Stimulated activated CD4-positive, alpha-beta T cell treated with anti-CD3 and anti-CD28 coated beads, Interleukin-15, amount 100 ng/mL, for 48 hours (primary cell): ENCODE results near the gene C9.
"Not testable (repeated sequence)": the region's sequence is repeated elsewhere in the genome, so short reads cannot be mapped to it uniquely, and the experiment has no call there.

Experiments
- DNase-seq, 2 donors: peaks; one replicate each; pipeline ENCODE4 v3.0.0-alpha.2; 2020; ENCODE audit warnings: low read depth in 2 of 2

The C9 gene

DNA sequence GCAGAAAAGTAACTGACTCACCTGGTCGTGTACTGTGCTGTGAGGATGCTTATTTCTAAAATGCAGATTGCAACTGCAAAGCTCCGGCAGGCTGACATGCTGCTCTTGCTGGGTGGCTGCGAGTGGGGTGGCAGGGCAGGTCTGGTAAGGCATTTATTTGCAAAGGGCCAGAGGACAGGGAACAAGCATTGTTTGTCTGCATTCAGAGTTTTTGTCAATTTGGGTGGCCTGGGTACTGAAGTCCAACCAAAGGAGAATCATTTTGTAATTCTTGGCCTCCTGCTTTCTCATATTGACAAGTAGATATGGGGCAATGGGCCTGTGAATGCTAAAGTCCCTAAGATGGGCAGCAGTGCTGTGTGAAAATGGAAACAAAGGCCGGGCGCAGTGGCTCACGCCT, at the start of gene C9:
C9 (minus strand) TSS at position 129 of the 400 bp plus-strand sequence; CDS start at position 98, 31 bp downstream.
- no peak for DNase-seq

DNA sequence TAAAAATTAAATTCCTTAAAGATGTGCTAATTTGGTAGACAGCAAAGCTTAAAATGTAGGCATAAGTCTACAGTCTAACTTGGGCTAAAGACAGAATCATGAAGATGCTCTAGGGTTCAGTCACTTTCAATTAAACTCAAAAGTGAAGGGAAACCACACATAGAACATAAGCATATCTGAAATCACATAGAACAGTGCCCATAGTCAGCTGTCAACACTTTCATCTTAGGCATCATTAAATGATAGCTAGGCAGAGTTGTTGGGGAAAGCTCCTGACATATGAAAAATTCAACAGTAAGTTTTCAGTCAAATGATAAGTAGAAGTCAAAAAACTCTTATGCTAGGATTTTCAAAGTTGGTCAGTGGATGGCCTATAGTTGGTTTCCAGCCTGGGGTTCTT, 49.5 kb upstream of the C9 start:
- DNase-seq, result no peak

DNA sequence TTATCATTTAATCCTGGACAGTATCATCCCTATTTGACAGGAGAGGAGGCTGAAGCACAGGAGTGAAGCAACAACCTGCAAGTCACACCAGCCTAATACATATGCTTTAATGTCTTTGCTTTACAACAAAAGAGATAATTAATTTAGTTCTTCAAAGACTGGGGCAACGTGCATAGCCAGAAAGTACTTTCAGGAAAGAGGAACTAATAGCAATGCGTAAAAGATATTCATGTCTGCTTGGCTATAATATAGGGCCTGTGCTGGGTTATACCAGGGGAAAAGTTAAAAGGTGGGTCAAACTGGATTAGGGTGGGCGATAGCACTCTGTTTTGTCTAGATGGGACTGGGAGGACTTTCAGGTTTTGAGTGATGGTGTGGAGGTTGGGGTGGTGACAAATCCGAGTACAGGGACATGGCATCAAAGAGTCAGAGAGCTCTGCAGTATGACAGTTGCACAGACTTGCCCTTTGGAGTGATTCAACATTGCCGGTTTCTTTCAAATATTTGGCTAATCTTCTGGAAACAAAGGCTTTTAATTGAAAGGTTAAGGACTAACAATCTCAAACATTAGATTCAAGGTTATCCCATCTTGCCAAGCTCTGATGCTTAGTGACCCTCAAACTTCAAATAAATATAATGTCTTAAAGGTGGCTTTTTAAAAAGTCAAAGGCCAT, 48.6 kb upstream of the C9 start:
- no peak for DNase-seq

- no peak for DNase-seq
Observed at GRCh38 chr5:39411985-39412384, 47.7 kb upstream of the C9 start.

GRCh38 chr5:39411061-39411460, 46.8 kb upstream of the C9 start:
- no peak for DNase-seq

- no peak for DNase-seq
Observed at GRCh38 chr5:39409033-39409432, 44.7 kb upstream of the C9 start.

- no peak for DNase-seq
Observed at GRCh38 chr5:39405083-39405843, 41.0 kb upstream of the C9 start.

DNA sequence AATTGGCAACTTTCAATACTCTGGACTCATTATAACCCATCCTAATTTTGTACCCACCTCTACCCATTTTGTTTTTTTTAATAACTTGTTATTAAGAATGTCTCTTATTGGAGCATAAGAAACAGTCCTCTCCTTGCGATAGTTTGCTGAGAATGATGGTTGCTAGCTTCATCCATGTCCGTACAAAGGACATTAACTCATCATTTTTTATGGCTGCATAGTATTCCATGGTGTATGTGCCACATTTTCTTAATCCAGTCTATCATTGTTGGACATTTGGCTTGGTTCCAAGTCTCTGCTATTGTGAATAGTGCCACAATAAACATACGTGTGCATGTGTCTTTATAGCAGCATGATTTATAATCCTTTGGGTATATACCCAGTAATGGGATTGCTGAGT, 39.5 kb upstream of the C9 start:
- DNase-seq, result not testable (repeated sequence)

GRCh38 chr5:39402140-39402539, 37.8 kb upstream of the C9 start:
- DNase-seq, result not testable (repeated sequence)

GRCh38 chr5:39400713-39401578, 36.7 kb upstream of the C9 start:
- no peak for DNase-seq

GRCh38 chr5:39399135-39400036, 35.1 kb upstream of the C9 start:
- no peak for DNase-seq

GRCh38 chr5:39396843-39397242, 32.5 kb upstream of the C9 start:
- DNase-seq, result no peak

DNA sequence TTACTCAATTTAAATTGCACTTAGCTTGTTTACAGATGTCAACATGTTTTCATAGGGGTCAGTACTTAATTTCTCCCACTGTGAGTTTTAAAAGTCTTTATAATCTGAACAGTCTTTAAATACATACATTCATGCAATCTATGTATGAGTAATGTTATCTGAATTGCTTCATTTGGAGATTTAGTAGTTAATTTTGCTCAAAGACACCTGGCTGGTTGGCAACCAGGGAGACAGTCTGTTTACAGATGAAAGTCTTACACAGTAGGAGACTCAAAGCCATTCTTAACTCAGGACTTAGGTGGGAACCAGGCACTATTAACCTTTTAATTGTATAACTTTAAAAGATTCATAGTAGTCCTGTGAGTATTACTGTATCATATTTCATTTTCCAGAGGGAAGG, 31.2 kb upstream of the C9 start:
- no peak for DNase-seq

GRCh38 chr5:39394946-39395345, 30.7 kb upstream of the C9 start:
- no peak for DNase-seq

GRCh38 chr5:39390945-39391344, 26.6 kb upstream of the C9 start:
- no peak for DNase-seq

GRCh38 chr5:39387293-39387692, 23.0 kb upstream of the C9 start:
- no peak for DNase-seq

GRCh38 chr5:39384271-39384670, 20.0 kb upstream of the C9 start:
- no peak for DNase-seq

GRCh38 chr5:39381376-39381775, 17.1 kb upstream of the C9 start:
- DNase-seq, result no peak

DNA sequence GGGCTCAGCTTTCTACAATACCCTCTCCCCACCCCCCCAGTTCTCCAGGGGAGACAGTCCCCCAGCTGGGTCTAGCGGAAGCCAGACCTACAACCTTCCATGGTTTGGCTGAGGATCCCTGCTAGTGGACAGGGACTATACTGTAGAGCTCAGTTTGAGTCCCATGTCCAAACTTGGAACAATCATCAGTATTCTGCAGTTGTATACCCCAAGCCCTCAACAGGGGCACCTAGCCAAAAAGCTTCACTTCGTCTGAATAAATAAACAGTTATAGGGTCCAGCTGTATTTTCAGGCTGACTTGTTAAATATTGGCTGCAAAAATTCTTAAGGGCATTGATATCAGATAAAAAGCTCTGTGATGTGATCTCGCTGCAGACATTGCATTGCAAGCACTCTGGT, 15.4 kb upstream of the C9 start:
- DNase-seq, result no peak

GRCh38 chr5:39377613-39378012, 13.3 kb upstream of the C9 start:
- no peak for DNase-seq

- DNase-seq, result peak; percentile 4 to 19
Observed at GRCh38 chr5:39376293-39376714, 12.0 kb upstream of the C9 start.
